Measurements from ENCODE around the gene PLIN1. TPM values are rescaled to one million over a fixed set of nuclear protein-coding genes. Genes with fewer than 3 reads are reported as not detected.

Gene PLIN1
- total and polyA plus RNA-seq, 10 donors, result 0.61 to 1.8 (median 0.96) TPM

GRCh38 chr15:89653578-89653977, 25.6 kb downstream of the PLIN1 start:
- Histone ChIP-seq H3K4me1 (peaks cover 5 to 17% (median 15%) of the 10 kb centered on the region in 6 donors), H3K4me3 (no peak overlapping the region), H3K9me3 (no peaks in the 10 kb centered on the region), H3K36me3 (no peaks in the 10 kb centered on the region), H3K27ac (no peak overlapping the region), H3K27me3 (replicated peaks in 1 of 7) (peaks cover 0 to 58% (median 16%) of the 10 kb centered on the region in 7 donors)
- no peak for DNase-seq
- 92 to 100% (median 98%) methylated on average over 2 of the region's 2 CpGs for WGBS, 5 donors
- TF ChIP-seq POLR2AphosphoS5 (IDR thresholded peaks at IDR 0.05), result no peak
- TF ChIP-seq, protein P1, sequence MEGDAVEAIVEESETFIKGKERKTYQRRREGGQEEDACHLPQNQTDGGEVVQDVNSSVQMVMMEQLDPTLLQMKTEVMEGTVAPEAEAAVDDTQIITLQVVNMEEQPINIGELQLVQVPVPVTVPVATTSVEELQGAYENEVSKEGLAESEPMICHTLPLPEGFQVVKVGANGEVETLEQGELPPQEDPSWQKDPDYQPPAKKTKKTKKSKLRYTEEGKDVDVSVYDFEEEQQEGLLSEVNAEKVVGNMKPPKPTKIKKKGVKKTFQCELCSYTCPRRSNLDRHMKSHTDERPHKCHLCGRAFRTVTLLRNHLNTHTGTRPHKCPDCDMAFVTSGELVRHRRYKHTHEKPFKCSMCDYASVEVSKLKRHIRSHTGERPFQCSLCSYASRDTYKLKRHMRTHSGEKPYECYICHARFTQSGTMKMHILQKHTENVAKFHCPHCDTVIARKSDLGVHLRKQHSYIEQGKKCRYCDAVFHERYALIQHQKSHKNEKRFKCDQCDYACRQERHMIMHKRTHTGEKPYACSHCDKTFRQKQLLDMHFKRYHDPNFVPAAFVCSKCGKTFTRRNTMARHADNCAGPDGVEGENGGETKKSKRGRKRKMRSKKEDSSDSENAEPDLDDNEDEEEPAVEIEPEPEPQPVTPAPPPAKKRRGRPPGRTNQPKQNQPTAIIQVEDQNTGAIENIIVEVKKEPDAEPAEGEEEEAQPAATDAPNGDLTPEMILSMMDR (IDR thresholded peaks at IDR 0.05 in 8 of 11, conservative IDR thresholded peaks at IDR 0.05 in 3 of 11), result peak in 1 of 11 experiments; percentile 4
- intact Hi-C loops (cut with DNase I; ENCODE audit: low total_unique reads), result no loop called here

GRCh38 chr15:89652666-89653065, 26.5 kb downstream of the PLIN1 start:
- Histone ChIP-seq H3K27ac (no peak overlapping the region), H3K4me1 (peaks cover 5 to 17% (median 15%) of the 10 kb centered on the region in 6 donors), H3K9me3 (no peaks in the 10 kb centered on the region), H3K27me3 (replicated peaks in 1 of 7) (peaks cover 0 to 57% (median 16%) of the 10 kb centered on the region in 7 donors), H3K36me3 (no peaks in the 10 kb centered on the region), H3K4me3 (no peak overlapping the region)
- 80 to 94% (median 84%) methylated on average over 2 to 16 of the region's 16 CpGs for WGBS, 5 donors
- no peak for TF ChIP-seq POLR2AphosphoS5 (IDR thresholded peaks at IDR 0.05)
- TF ChIP-seq, protein P1 (IDR thresholded peaks at IDR 0.05 in 8 of 11, conservative IDR thresholded peaks at IDR 0.05 in 3 of 11), result no peak
- no peak for TF ChIP-seq POLR2A (IDR thresholded peaks at IDR 0.05)
- intact Hi-C loops (cut with DNase I; ENCODE audit: low total_unique reads), result no loop called here
- DNase-seq, result no peak

DNA sequence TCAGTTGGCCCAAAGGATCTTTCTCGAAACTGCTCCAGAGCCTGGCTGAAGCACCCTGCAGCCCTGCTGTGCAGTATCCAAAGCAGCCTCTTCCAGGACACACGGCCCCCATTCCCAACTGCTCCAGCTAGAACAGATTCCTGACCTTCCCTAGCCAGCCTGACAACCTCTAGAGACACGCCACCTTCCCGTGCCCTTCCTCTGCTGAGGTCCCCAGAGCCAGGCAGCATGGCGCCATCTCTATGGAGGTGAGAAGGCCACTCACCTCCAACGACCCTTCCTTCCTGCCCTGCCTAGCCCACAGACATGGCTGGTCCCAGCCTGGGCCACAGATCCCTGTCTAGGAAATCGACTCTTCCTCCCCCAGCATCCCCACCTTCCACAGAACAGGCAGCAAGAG, 27.0 kb downstream of the PLIN1 start:
- no peaks in the 10 kb centered on the region for H3K9me3 ChIP-seq
- TF ChIP-seq POLR2AphosphoS5 (IDR thresholded peaks at IDR 0.05) (no peak), POLR2A (IDR thresholded peaks at IDR 0.05) (no peak)
- TF ChIP-seq, protein P1 (IDR thresholded peaks at IDR 0.05 in 8 of 11, conservative IDR thresholded peaks at IDR 0.05 in 3 of 11), result no peak
- WGBS, 5 donors, result 69 to 84% (median 75%) methylated on average over 7 of the region's 7 CpGs

DNA sequence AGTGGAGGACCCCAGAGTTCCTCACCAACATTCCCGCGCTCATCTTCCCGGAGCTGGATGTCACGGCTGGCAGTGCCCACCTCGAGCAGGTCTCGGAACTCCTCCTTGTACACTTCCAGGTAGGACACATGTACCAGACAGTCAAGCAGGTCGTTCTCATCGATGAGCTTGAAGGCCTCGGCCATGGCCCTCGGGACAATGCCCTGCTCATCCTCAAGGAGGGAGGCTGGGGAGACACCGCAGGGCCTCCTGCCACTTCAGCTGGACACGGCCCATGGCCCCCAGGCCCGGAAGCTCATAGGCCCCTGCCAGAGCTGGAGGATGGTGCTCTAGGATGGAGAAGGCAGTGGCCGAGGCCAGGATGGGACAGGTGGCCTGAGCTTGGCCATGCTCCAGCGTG, 29.5 kb downstream of the PLIN1 start:
- intact Hi-C loops (cut with DNase I; ENCODE audit: low total_unique reads), result no loop called here
- peaks cover 0 to 10% (median 5%) of the 10 kb centered on the region in 6 donors for H3K4me1 ChIP-seq
- H3K4me3 ChIP-seq, result no peak overlapping the region
- TF ChIP-seq POLR2AphosphoS5 (IDR thresholded peaks at IDR 0.05) (no peak), POLR2A (IDR thresholded peaks at IDR 0.05) (no peak)
- TF ChIP-seq, protein P1 (IDR thresholded peaks at IDR 0.05 in 8 of 11, conservative IDR thresholded peaks at IDR 0.05 in 3 of 11), result no peak
- DNase-seq, result no peak
- peaks cover 0 to 42% (median 6%) of the 10 kb centered on the region in 7 donors for H3K27me3 ChIP-seq (replicated peaks in 1 of 7)
- no peaks in the 10 kb centered on the region for H3K9me3 ChIP-seq
- WGBS, 5 donors, result 93 to 96% (median 95%) methylated on average over 14 to 15 of the region's 15 CpGs
- no peak overlapping the region for H3K27ac ChIP-seq
- H3K36me3 ChIP-seq, result no peaks in the 10 kb centered on the region

More for the DNA sequence above, 27.0 kb downstream of the PLIN1 start:
- peaks cover 0 to 59% (median 16%) of the 10 kb centered on the region in 7 donors for H3K27me3 ChIP-seq (replicated peaks in 1 of 7)
- DNase-seq, result no peak
- intact Hi-C loops (cut with DNase I; ENCODE audit: low total_unique reads), result no loop called here
- no peaks in the 10 kb centered on the region for H3K36me3 ChIP-seq
- H3K4me1 ChIP-seq, result peaks cover 5 to 18% (median 16%) of the 10 kb centered on the region in 6 donors
- no peak overlapping the region for H3K27ac ChIP-seq
- no peak overlapping the region for H3K4me3 ChIP-seq
